Body of pancreas (tissue), 4 donors: Measurements from ENCODE around the gene MR1.

Experiments
- CTCF ChIP-seq, 7 experiments: fragments of 450-650 bp in 4 of 7; fragments of 200-600 bp in 3 of 7; sonication (generic) in 3 of 7; IDR thresholded peaks; one replicate each; pipeline ENCODE4 v1.5.1; 2016 to 2019; ENCODE audit warnings: antibody characterized with exemption in 7 of 7
- POLR2A ChIP-seq, 3 donors: fragments of 450-650 bp; IDR thresholded peaks; one replicate each; pipeline ENCODE4 v1.6.1; 2016; ENCODE audit warnings: antibody characterized with exemption in 3 of 3, mild to moderate bottlenecking in 2 of 3

DNA sequence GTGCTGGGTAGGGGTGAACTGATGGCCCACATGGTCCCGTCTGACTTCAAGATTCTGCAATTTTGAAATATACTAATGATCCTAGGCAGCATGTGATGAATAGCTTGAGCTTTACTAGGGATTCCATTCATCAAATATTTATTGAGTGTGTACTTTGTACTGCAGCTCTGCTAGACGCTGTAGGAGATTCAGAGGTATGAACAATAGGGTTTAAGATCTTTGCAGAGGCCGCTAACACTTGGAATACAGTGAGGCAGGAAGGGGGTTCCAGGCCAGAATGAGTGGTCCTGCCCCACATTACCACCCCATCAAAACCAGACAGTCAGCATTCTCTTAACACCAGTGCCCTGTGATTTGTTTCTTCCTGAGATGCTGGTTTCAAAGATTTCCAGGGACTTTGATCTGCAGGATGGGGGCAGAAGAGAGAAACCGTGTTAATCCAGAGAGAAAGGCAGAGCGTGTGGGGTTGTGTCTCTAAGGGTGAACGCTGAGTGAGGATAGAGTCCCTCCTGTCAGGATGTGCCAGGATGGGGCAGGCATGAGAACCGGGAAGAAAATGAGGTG is 74.6 kb downstream of the MR1 start:
- TF ChIP-seq POLR2A (IDR thresholded peaks at IDR 0.05): no peak
- no peak for TF ChIP-seq CTCF (IDR thresholded peaks at IDR 0.05)
